ENCODE data around the gene PNPLA3. TPM values are rescaled to one million over a fixed set of nuclear protein-coding genes. Genes with fewer than 3 reads are reported as not detected.
A peak's percentile ranks its signal among the peaks of the same experiment; 100 is the strongest.

The PNPLA3 gene
- total RNA-seq, 1 experiment from 2014 or later = 7.3 TPM

GRCh38 chr22:43922123-43922522, 1.5 kb upstream of the PNPLA3 start:
- no TSS peak for BruUV-seq (replicated peaks)
- Histone ChIP-seq H3K9ac (ENCODE audit: low read length) (no peak overlapping the region), H3K27ac (ENCODE audit: low read depth, low read length) (no peak overlapping the region), H2AFZ (ENCODE audit: low read depth, low read length, poor library complexity, severe bottlenecking) (no peak overlapping the region), H3K9me3 (ENCODE audit: control insufficient read depth in 1 of 2, insufficient read depth in 1 of 2, low read depth in 1 of 2, low read length in 2 of 2) (no peaks in the 10 kb centered on the region), H3K36me3 (ENCODE audit: control insufficient read depth in 1 of 2, insufficient read depth in 2 of 2, low read length in 2 of 2) (no peaks in the 10 kb centered on the region), H3K9me2 (ENCODE audit: insufficient read depth) (no peaks in the 10 kb centered on the region), H3K27me3 (ENCODE audit: insufficient read depth, low read length) (no peaks in the 10 kb centered on the region), H4K20me1 (ENCODE audit: insufficient read depth) (no peaks in the 10 kb centered on the region), H3K4me2 (ENCODE audit: low read length) (peak overlapping the region; percentile 76), H3K4me1 (ENCODE audit: control insufficient read depth in 1 of 2, insufficient read depth in 2 of 2, low read length in 2 of 2) (peaks cover 40 to 46% of the 10 kb centered on the region in 2 experiments), H3K79me2 (ENCODE audit: insufficient read depth, low read length) (no peaks in the 10 kb centered on the region), H3K4me3 (replicated peaks in 1 of 2; ENCODE audit: low read depth in 1 of 2, low read length in 2 of 2) (peak overlapping the region in 1 of 2 experiments; percentile 37; a peak in 1 of 4 replicates)
- no peak for DNase-seq (ENCODE audit: low read depth, low spot score)
- no peak for ATAC-seq
- ChIA-PET POLR2A (interaction anchor here (1.1 kb wide), 1 partner anchor 30 kb away, joined by 3 read pairs; no protein-coding TSS in a partner anchor), RAD21 (ENCODE audit: low non-redundant PET in 1 of 2, low total read pairs in 2 of 2, uncharacterized antibody in 2 of 2, unreplicated experiment in 2 of 2) (no interaction called here), CTCF (interaction anchor here (1.0 to 1.7 kb wide), 3 partner anchors 19 to 39 kb away, joined by 4 to 8 read pairs (median 5); no protein-coding TSS in a partner anchor)
- intact Hi-C loops (cut with micrococcal nuclease) = no loop called here
- no peak for TF ChIP-seq ELF1 (IDR thresholded peaks at IDR 0.05; ENCODE audit: borderline replicate concordance, low read depth)
- TF ChIP-seq CTCF (IDR thresholded peaks at IDR 0.05 in 2 of 3, conservative IDR thresholded peaks at IDR 0.05 in 1 of 3; ENCODE audit: borderline replicate concordance in 1 of 3, insufficient read depth in 1 of 3, low read depth in 2 of 3, low read length in 2 of 3) = peak in 2 of 3 experiments; percentile 10 to 43; a peak in 2 of 6 replicates

GRCh38 chr22:43923191-43923590, 414 bp upstream of the PNPLA3 start:
- Histone ChIP-seq H3K9me3 (ENCODE audit: control insufficient read depth in 1 of 2, insufficient read depth in 1 of 2, low read depth in 1 of 2, low read length in 2 of 2) (no peaks in the 10 kb centered on the region), H3K79me2 (ENCODE audit: insufficient read depth, low read length) (no peaks in the 10 kb centered on the region), H3K27ac (ENCODE audit: low read depth, low read length) (peak overlapping the region; percentile 37; the same call in 1 of the 2 replicates), H2AFZ (ENCODE audit: low read depth, low read length, poor library complexity, severe bottlenecking) (peak overlapping the region; percentile 98), H3K9me2 (ENCODE audit: insufficient read depth) (no peaks in the 10 kb centered on the region), H3K9ac (ENCODE audit: low read length) (peak overlapping the region; percentile 33; the same call in 1 of the 2 replicates), H3K4me1 (ENCODE audit: control insufficient read depth in 1 of 2, insufficient read depth in 2 of 2, low read length in 2 of 2) (peaks cover 40 to 46% of the 10 kb centered on the region in 2 experiments), H3K4me2 (ENCODE audit: low read length) (peak overlapping the region; percentile 67), H3K27me3 (ENCODE audit: insufficient read depth, low read length) (no peaks in the 10 kb centered on the region), H3K4me3 (replicated peaks in 1 of 2; ENCODE audit: low read depth in 1 of 2, low read length in 2 of 2) (no peak overlapping the region; a peak in 2 of 4 replicates), H4K20me1 (ENCODE audit: insufficient read depth) (no peaks in the 10 kb centered on the region), H3K36me3 (ENCODE audit: control insufficient read depth in 1 of 2, insufficient read depth in 2 of 2, low read length in 2 of 2) (no peaks in the 10 kb centered on the region)
- no TSS peak for BruUV-seq (replicated peaks)
- DNase-seq (ENCODE audit: low read depth, low spot score) = no peak
- intact Hi-C loops (cut with micrococcal nuclease) = no loop called here
- ChIA-PET POLR2A (interaction anchor here (0.7 to 1.7 kb wide), 3 partner anchors 10 to 38 kb away, joined by 3 to 4 read pairs (median 4); partner anchors contain the start of gene SAMM50), RAD21 (ENCODE audit: low non-redundant PET in 1 of 2, low total read pairs in 2 of 2, uncharacterized antibody in 2 of 2, unreplicated experiment in 2 of 2) (no interaction called here), CTCF (interaction anchor here (1.0 to 2.1 kb wide), 4 partner anchors 21 to 40 kb away, joined by 4 to 13 read pairs (median 5); no protein-coding TSS in a partner anchor)
- no peak for ATAC-seq
- no peak for TF ChIP-seq ZBTB33 (IDR thresholded peaks at IDR 0.05; ENCODE audit: extremely low read depth, insufficient replicate concordance, low read length)
- TF ChIP-seq CTCF (IDR thresholded peaks at IDR 0.05 in 2 of 3, conservative IDR thresholded peaks at IDR 0.05 in 1 of 3; ENCODE audit: borderline replicate concordance in 1 of 3, insufficient read depth in 1 of 3, low read depth in 2 of 3, low read length in 2 of 3) = no peak

Measured in HCT116 (cell line).